CD4-positive, alpha-beta T cell treated with Interleukin-21 for 1 hour (primary cell): ENCODE measurements around the gene PBX4.
A peak's percentile ranks its signal among the peaks of the same experiment; 100 is the strongest.
"Not testable (repeated sequence)": the region's sequence is repeated elsewhere in the genome, so short reads cannot be mapped to it uniquely, and the experiment has no call there.

Source experiments
- DNase-seq: peaks from one replicate; pipeline ENCODE4 v3.0.0-alpha.2; 2020

Gene PBX4, protein sequence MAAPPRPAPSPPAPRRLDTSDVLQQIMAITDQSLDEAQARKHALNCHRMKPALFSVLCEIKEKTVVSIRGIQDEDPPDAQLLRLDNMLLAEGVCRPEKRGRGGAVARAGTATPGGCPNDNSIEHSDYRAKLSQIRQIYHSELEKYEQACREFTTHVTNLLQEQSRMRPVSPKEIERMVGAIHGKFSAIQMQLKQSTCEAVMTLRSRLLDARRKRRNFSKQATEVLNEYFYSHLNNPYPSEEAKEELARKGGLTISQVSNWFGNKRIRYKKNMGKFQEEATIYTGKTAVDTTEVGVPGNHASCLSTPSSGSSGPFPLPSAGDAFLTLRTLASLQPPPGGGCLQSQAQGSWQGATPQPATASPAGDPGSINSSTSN

DNA sequence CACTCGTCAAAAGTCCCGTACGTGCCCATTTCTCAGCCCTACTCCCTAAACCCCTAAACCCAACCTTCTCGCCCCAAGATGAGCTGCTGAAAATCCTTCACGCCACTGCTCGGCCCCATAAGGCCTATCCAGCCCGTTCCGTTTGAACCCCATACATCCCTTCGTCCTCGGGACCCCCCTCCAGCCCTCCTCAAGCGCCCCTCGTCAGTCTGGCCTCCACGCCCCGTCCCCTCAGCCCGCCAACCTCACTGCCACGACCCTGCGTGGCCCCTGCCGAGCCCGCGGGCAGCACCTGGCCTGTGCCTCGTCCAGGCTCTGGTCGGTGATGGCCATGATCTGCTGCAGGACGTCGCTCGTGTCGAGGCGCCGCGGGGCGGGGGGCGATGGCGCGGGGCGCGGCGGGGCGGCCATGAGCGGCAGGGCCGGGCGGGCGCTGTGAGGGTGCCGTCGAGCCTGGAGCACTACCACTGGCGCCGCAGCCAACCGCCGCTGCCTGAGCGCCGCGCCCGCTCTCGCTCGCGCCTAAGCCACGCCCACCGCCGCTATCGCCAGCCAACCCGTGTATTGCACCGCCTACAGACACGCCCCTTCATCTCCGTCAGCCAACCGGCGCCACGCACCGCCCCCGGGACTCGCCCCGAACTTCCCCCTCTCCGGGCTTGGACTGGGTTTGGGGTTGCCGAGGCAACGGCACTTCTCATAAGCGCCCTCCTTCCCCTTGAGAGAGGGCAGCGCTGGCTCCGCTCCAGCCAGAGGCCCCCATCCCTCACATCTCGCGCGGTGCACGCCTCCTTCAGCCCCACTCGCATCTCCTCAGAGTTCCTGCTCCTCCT, at the start of gene PBX4:
TSS of gene PBX4 (minus strand) at position 469 of the 833 bp plus-strand sequence. CDS start at position 411, 58 bp downstream.
- DNase-seq: peak; percentile 99

DNA sequence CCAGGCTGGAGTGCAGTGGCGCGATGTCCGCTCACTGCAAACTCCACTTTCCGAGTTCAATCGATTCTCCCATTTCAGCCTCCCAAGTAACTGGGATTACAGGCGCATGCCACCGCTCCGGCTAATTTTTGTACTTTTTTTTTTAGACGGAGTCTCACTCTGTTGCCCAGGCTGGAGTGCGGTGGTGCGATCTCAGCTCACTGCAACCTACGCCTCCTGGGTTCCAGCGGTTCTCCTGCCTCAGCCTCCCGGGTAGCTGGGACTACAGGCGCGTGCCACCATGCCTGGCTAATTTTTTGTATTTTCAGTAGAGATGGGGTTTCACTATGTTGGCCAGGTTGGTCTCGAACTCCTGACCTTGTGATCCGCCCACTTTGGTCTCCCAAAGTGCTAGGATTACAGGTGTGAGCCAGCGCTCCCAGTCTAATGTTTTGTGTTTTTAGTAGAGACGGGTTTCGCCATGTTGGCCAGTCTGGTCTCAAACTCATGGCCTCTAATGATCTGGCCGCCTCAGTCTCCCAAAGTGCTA, 47.0 kb upstream of the PBX4 start:
- DNase-seq: not testable (repeated sequence)

DNA sequence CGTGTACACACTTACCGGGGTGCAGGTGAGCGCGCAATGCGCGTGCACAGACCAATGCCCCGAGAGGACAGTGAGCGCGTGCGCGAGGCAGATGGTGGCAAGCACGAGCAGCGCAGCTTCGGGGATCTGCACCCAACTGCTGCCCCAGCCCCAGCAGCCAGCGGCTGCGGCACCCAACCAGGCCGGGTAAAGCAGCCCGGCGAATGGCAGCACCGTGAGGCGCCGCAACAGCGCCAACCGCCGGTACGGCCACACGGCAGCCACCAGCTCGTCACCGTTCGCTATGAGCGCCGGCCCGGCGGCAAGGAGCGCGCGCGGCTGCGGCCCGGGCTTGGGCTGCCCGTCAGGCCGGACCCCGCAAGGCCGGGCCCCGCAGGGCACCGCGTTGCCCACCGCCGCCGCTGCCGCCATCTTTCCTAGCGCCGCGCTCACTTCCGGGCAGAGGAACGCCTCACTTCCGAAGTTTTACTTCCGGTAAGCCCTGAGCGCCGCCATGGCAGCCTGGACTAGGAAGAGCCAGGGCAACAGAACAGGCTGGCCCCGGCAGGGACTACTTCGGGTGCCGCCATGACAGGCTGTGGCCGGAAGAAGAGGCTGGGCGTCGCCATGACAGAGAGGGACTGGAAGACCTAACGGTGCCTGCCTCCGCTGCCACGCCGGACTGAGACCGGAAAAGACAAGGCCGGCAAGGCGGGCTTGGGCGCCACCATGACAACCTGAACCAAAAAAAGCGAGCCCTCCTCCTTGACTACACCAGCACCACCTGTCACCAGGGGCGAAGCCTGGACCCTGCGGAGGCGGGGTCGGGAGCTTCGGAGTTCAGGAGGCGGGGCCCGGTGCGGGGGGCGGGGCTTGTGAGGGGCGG, 45.0 kb upstream of the PBX4 start, which contains the start of gene ATP13A1:
TSS of gene ATP13A1 (minus strand) at position 421 of the 865 bp plus-strand sequence. CDS start at position 411, 10 bp downstream.
- DNase-seq: peak; percentile 97

DNA sequence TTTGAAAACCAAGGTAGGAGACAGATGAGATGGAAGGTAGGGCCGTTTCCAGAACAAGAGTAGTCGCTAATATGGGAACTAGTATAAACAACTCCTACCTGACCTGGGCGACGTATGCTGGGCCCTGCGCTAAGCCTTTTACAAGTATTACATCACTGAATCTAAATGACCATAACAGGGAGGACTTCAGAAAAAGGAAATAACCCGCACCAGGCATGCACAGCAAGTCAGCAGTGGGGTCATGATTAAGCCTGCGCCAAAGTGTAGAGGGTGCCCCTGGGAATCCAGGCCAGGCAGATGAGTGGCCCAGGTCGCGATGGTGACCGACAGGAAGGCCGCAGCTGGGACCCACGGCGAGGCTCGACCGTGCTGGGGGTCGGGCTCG, 44.4 kb upstream of the PBX4 start:
- no peak for DNase-seq

DNA sequence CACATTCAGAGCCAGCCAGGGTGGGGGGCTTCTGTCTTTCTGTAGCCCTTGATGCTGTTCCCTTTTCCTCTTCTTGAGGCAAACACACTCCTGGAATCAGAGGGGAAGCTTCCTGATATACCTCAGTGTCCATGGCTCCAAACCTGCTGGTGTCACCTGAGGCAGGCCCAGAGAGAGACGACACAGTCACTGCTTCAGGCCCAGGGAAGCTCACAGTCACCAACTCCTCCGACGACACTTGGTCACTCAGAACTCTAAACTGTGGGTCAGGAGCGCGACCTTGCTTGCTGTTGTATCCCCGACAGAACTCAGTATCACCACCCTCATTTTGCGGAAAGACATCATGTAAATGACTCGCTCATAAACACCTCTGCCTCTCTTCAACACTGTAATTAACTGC, 43.9 kb upstream of the PBX4 start:
- DNase-seq: no peak

DNA sequence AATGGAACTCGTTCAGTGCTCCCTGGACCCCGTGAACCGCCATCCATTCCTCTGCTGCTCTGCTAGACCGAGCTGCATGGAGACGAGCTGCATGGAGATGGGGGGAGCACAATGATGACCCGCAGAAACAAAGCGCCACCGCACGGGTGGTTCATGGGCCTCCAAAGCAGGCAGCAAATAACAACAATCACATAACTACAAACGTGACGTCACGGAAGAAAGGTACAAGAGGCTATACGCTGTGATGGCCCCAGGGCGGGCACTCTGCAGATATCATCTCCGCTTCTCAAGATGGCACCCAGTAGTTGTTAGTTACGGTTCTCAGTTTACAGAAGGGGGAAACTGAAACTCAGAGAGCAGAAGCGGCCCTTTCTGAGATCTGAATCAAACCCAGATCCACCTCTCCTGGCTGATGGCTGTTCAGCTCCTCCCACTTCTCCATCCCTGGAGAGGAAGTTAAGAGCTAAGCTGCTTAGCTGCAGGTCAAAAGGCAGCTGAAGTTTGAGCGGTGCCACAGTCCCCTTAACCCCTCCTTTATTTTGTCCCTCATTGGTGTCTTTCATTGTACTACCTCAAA, 43.3 kb upstream of the PBX4 start:
- peak; percentile 75 for DNase-seq

DNA sequence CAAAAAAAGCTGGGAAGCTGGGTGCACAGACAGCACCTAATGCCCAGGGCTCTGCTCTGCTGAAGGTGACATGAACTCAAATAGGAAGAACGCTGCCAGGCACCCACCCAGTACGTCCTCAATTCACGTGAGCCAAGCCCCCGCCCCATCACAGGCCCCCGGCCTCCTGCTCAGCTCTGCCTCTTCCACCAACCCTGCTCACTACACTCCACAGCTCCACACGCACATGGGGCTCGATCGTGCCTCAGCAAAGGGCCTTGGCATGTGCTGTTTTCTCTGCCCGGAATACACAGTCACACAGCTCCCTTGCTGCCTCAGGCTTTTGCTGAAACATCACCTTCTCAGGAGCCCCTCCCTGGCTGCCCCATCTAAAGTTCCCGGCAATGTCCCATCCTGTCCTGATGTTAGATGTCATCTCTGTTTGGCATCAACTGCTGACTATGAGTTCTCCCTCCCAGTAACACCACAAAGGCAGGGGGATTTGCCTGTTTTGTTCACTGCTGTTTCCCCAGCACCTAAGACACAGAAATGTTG, 42.7 kb upstream of the PBX4 start:
- DNase-seq: no peak

DNA sequence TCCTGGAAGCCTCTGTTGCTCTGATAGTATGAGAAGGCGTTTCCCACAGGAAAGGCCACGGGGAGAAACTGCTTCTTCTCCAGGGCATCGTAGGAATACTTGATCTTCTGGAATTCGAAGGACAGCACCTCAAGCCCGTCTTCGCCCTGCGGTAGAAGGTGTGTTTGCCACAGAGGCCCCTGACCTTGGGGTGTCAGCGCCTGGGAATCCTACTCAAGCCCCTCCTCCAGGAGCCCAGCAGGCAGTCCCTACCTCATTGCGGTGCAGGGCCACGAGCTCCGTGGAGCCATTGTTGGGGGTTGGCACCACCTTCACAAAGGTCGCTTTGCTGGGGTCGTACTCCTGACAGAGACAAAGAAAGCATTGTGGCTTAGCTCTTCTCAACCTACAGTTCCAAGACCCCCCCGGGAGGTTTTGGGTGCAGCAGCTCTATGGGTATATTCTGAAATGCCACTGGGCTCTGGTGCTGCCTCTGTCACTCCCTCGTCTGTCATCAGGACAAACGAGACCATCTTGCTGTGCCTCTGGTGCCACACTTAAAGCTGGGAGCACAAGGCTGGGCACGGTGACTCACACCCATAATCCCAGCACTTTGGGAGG, 41.3 kb upstream of the PBX4 start:
- no peak for DNase-seq

DNA sequence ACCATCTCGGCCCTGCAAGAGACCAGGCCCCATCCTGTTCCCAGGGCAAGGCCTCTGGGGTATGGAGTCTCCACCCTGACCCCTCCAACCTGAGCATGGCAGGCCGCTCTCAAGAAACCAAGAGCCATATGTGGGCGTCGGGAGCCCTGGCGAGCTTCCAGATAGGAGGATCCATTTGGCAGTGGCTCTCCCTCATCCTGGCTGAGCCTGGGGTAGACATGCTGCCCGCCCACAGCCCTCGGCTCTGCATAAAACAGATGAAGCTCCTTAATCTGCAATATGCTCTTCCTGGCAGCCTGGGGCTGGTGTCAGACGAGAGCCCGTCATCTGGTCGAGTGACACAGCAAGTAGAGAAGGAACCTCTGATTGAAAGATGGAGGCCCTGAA, 38.9 kb upstream of the PBX4 start:
- no peak for DNase-seq

DNA sequence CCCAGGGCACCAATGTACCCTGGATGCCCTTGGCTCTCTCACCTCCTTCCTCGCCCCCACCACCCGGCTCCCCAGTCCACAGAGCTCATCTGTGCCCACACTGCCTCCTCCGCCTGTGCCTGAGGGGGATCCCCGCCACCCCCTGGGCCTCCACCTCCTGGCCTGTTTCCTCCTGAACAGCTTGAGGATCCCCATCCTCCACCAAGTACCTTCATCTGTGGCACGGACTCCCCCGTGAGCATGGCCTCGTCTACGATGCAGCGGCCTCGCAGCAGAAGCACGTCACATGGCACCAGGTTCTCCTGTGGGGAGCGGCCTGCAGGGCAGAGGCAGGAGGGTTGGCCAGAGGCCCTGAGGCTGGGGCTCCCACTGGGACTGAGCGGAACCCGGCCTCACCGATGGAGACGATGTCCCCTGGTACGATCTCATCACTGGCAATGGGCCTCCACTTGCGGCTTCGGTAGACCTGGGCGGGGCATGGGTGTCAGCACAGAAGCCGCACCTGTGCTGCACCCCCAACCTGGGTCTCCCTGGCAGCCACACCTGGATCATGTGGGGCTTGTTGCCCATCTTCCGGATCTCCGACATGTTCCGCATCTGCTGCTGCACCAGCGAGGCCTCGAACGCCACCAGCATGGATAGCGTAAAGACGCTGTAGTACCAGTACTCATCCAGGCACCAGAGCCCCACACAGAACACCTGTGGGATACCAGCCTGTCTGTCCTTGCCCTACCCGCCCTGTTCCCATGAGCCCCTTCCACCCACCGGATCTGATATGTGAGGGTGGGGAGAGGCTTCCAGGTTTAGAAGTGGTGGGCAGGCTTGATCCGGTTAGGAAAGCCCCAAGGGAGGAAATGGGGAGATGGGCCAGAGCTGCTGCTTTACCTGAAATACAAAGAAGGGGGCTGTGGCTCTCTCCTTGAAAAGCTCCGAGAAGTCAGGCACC, 38.2 kb upstream of the PBX4 start:
- no peak for DNase-seq

DNA sequence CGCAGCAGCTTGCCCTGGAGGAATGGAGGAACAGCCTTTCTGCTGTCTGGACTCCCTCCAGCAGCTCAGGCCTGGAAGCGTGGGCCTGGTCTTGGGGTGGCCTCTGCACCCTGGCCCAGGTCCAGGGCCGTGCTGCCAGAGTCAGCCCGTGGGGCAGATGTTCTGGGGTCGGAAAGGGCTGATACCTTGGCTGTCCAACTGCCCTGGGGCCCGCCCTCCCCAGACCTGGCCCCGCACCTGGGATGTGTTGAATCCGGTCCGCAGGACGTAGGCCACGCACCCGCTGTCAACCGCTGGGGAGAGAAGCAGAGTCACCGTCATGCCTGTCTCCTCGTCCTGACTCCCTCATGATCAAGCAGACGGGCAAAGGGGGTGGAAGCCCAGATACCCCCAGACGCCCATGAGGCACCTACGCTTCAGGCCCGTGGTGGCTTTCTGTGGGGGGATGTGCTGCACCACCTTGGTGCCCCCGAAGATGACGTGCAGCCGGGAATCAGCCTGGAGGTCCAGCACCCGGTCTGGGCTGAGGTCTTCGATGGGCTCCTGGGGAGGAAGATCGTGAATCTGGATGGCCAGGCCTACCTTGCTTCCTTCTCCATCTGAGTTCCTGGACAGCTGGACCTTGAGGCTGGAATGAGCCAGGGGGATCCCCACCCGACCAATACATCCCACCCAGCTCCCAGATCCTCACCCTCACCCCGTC, 37.3 kb upstream of the PBX4 start:
- no peak for DNase-seq

DNA sequence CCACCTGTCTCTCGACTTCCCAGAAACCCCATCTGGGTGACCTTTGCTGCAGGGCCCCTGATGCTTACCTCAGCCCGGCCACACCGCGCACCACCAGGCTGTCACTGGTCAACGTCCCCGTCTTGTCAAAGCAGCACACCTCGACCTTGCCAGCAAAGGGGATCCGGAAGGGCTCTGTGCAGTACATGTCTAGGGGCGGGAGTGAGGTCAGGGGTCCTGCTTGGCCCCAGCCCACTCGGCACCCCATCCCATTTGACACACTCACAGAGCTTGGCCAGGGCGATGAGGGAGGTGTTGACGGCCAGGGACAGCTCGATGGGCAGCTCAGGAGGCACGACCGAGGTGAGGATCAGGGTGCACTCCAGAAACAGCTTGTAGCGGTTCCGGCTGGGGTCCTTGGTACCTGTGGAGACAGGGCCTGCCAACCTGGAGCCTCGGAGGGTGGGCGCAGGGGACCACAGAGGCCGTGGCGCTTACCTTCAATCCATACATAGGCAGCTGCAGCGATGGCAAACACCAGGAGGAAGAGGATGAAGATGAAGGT, 36.6 kb upstream of the PBX4 start:
- no peak for DNase-seq

DNA sequence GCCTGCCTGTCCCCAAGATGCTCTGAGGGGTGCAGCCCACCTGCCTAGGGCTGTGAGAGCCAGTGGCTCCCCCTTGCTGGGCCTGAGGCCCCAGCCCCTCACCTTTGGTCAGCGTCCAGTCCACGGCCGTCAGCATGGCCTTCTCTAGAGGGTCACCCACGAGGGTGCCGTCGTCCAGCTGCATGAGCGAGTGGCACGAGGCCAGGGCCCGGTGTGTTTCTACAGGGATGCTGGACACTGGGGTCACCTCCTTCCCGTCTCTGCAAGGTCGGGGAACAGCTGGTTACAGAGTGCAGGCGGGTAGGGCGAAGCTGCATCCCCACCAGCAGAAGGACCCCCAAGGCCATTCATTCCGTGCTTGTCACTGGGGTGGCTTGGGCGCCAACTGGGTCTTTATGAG, 36.0 kb upstream of the PBX4 start:
- no peak for DNase-seq

DNA sequence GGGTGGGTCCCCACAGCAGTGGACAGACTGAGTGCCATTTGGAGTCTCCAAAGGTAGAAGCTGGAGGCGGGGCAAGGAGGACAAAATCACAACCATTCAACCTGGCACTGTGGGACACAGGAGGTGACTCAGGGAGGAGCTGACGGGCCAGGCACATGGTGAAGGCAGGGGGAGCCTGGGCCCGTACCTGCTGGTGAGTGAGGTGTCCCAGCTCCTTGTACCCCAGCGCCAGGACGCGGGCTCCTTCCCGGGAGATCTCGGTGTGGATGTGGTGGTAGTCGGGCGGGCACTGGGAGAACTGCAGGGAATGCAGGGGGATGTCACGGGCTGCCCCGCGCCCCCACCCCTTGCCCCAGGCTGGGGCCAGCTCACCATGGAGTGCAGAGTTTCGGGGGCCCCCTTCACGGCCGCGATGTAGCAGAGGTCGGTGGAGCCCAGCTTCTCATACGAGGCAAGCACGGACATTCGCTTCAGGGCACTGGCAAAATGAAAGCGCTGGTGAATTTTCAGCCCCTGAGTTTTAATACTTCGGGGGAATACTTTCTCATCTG, 35.2 kb upstream of the PBX4 start:
- no peak for DNase-seq

DNA sequence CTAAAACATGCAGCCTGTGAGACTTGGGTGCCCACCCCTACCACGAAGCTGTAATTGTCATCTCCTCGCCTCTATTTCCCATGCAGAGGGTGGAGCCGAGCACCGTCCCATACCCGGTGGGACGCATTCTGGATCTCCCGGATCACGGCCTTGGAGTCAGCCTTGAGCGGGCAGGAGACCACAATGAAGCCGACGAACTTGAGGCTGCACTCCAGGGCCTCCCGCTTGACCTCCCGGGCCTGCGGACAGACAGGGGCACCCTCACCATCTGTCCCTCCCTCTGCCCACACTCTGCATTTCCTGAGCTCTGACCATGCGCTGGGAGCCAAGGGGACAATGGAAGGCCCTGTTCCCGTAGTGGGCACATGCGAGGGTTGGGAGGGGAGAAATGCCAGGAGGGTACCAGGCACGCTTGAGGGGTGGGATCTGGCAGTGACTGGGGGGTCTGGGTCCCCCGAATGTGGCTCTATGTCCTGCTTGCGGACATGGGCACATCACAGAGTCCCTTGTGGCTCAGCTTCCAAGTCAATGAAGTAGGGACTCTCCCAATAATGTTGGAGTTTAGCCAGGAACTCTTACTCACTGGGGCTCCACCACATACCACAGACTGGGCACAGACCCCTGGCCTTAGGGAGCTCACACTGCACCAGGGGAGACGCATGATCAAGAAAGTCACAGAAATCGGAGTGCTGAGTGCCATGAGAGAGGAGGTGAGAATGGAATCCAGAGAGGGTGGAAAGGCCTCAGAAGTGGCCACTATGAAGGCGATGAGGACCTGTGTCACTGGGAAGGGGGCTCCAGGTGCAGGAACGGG, 34.2 kb upstream of the PBX4 start:
- no peak for DNase-seq

DNA sequence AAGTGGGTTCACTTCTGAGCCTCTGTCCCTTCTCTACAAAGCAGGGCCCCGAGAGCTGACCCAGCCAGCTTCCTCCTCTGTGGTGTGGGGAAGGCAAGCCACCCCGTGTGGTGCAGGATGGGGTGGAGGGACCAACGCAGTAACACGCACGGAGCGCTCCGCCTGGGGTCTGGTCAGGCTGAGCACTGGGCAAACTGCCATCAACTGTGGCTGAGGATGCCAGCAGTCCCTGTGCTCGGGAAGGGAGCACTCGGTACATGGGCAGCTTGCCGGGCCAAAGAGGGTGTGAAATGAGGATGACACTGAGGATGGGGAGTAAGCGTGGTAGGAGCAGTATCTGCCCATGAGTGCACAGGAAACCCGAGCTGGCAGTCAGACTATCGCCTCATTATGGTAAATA, 32.6 kb upstream of the PBX4 start:
- DNase-seq: no peak

DNA sequence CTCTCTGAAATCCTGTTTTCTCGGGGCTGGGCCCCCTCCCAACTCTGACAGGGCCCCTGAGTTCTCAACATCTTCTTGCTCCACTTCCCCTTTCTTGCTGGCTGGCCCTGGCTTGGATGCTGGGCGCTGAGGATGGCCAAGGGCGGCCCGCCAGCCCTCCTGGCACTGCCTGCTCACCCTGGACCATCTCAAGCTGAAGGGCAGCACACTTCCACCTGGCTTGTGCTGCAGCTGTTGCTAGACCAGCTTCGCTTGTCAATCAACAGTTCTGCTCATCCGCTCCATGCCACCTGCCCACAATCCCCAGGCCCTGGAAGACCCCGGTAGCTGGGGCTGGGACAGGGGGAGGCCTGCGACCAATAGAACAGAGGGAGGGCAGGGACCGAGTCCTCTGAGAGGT, 31.8 kb upstream of the PBX4 start:
- no peak for DNase-seq

DNA sequence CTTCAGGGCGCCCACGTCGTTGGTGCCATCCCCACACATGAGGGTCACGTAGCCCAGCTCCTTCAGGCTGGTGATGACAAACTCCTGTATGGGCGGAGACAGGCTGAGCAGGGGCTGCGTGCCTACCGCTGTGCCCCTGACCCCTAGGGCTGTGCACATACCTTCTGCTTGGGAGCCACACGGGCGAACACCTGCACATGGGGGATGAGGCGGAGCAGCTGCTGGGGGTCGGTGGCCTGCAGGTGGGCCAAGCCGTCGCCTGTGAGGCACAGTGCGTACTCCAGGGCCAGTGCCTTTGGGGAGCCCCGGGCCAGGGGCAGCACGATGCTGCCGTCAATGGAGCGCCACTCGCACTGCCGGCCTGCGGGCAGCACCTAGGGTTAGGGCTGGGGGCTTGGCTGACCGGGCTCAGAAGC, 31.1 kb upstream of the PBX4 start:
- DNase-seq: no peak
